ENCODE measurements around the gene KRTAP4-8. TPM values are rescaled to one million over a fixed set of nuclear protein-coding genes. Genes with fewer than 3 reads are reported as not detected.
"Not testable (repeated sequence)": the region's sequence is repeated elsewhere in the genome, so short reads cannot be mapped to it uniquely, and the experiment has no call there.

KRTAP4-8 gene
- total RNA-seq: not detected

GRCh38 chr17:41098042-41098441 lies at the start of gene KRTAP4-8:
KRTAP4-8 (minus strand) TSS chr17:41098142; CDS start chr17:41098084, 58 bp downstream.
- no peak within 1 kb of the TSS for H3K27ac Mint-ChIP-seq

GRCh38 chr17:41145261-41145660 lies 47.3 kb upstream of the KRTAP4-8 start:
- DNase-seq: no peak
- Mint-ChIP-seq H3K27ac (no peak overlapping the region), H3K27me3 (no peaks in the 10 kb centered on the region), H3K4me1 (no peaks in the 10 kb centered on the region), H3K9me3 (peaks cover 10% of the 10 kb centered on the region), H3K36me3 (ENCODE audit: low read depth) (no peaks in the 10 kb centered on the region), H3K4me3 (no peak overlapping the region)
- CTCF ChIA-PET: no interaction called here
- POLR2A ChIA-PET: no interaction called here

More at GRCh38 chr17:41098042-41098441, at the start of gene KRTAP4-8:
- no peaks in the 10 kb centered on the region for H3K36me3 Mint-ChIP-seq (ENCODE audit: low read depth)
- no peaks in the 10 kb centered on the region for H3K4me1 Mint-ChIP-seq
- no peak for DNase-seq
- POLR2A ChIA-PET: no interaction called here
- peaks cover 10% of the 10 kb centered on the region for H3K27me3 Mint-ChIP-seq
- H3K4me3 Mint-ChIP-seq: no peak within 1 kb of the TSS
- no peaks in the 10 kb centered on the region for H3K9me3 Mint-ChIP-seq
- CTCF ChIA-PET: no interaction called here

GRCh38 chr17:41144846-41145245 lies 46.9 kb upstream of the KRTAP4-8 start:
- H3K36me3 Mint-ChIP-seq (ENCODE audit: low read depth): no peaks in the 10 kb centered on the region
- H3K27me3 Mint-ChIP-seq: no peaks in the 10 kb centered on the region
- peaks cover 10% of the 10 kb centered on the region for H3K9me3 Mint-ChIP-seq
- no peak overlapping the region for H3K4me3 Mint-ChIP-seq
- no peak for DNase-seq
- no peak overlapping the region for H3K27ac Mint-ChIP-seq
- POLR2A ChIA-PET: no interaction called here
- no peaks in the 10 kb centered on the region for H3K4me1 Mint-ChIP-seq
- CTCF ChIA-PET: no interaction called here

GRCh38 chr17:41141361-41141760 lies 43.4 kb upstream of the KRTAP4-8 start:
- ChIA-PET CTCF (no interaction called here), POLR2A (no interaction called here)
- Mint-ChIP-seq H3K27me3 (peaks cover 2% of the 10 kb centered on the region), H3K36me3 (ENCODE audit: low read depth) (peaks cover 3% of the 10 kb centered on the region), H3K4me3 (no peak overlapping the region), H3K9me3 (peaks cover 15% of the 10 kb centered on the region), H3K4me1 (no peaks in the 10 kb centered on the region), H3K27ac (no peak overlapping the region)
- no peak for DNase-seq

GRCh38 chr17:41140360-41141131 lies 42.6 kb upstream of the KRTAP4-8 start, which contains the start of gene KRTAP4-6:
KRTAP4-6 (minus strand) TSS chr17:41140544; CDS start chr17:41140487, 57 bp downstream.
- DNase-seq: no peak
- CTCF ChIA-PET: no interaction called here
- peaks cover 15% of the 10 kb centered on the region for H3K9me3 Mint-ChIP-seq
- POLR2A ChIA-PET: no interaction called here
- H3K36me3 Mint-ChIP-seq (ENCODE audit: low read depth): peaks cover 3% of the 10 kb centered on the region
- peaks cover 2% of the 10 kb centered on the region for H3K27me3 Mint-ChIP-seq
- H3K4me3 Mint-ChIP-seq: no peak within 1 kb of the TSS
- no peak within 1 kb of the TSS for H3K27ac Mint-ChIP-seq
- no peaks in the 10 kb centered on the region for H3K4me1 Mint-ChIP-seq

- POLR2A ChIA-PET; H3K27me3 Mint-ChIP-seq; H3K4me1 Mint-ChIP-seq; H3K36me3 Mint-ChIP-seq (ENCODE audit: low read depth); DNase-seq; CTCF ChIA-PET; H3K4me3 Mint-ChIP-seq; H3K27ac Mint-ChIP-seq: not testable (repeated sequence)
- H3K9me3 Mint-ChIP-seq: peaks cover 15% of the 10 kb centered on the region
Observed at GRCh38 chr17:41139865-41140264, 41.9 kb upstream of the KRTAP4-8 start.

GRCh38 chr17:41133880-41134735 lies 36.2 kb upstream of the KRTAP4-8 start:
- Mint-ChIP-seq H3K27me3 (peaks cover 2% of the 10 kb centered on the region), H3K27ac (no peak overlapping the region), H3K4me1 (no peaks in the 10 kb centered on the region), H3K9me3 (peaks cover 2% of the 10 kb centered on the region), H3K4me3 (no peak overlapping the region), H3K36me3 (ENCODE audit: low read depth) (no peaks in the 10 kb centered on the region)
- CTCF ChIA-PET: no interaction called here
- DNase-seq: no peak
- POLR2A ChIA-PET: no interaction called here

- CTCF ChIA-PET: no interaction called here
- H3K27ac Mint-ChIP-seq: no peak overlapping the region
Observed at GRCh38 chr17:41131979-41132378, 34.0 kb upstream of the KRTAP4-8 start.

GRCh38 chr17:41127371-41127770 lies 29.4 kb upstream of the KRTAP4-8 start:
- CTCF ChIA-PET: no interaction called here
- Mint-ChIP-seq H3K4me1 (peaks cover 8% of the 10 kb centered on the region), H3K36me3 (ENCODE audit: low read depth) (no peaks in the 10 kb centered on the region)

More at GRCh38 chr17:41131979-41132378, 34.0 kb upstream of the KRTAP4-8 start:
- Mint-ChIP-seq H3K4me1 (no peaks in the 10 kb centered on the region), H3K9me3 (no peaks in the 10 kb centered on the region), H3K4me3 (no peak overlapping the region), H3K36me3 (ENCODE audit: low read depth) (no peaks in the 10 kb centered on the region), H3K27me3 (no peaks in the 10 kb centered on the region)
- POLR2A ChIA-PET: no interaction called here
- DNase-seq: no peak

GRCh38 chr17:41126412-41126811 lies 28.5 kb upstream of the KRTAP4-8 start:
- Mint-ChIP-seq H3K4me3 (no peak overlapping the region), H3K36me3 (ENCODE audit: low read depth) (no peaks in the 10 kb centered on the region), H3K27me3 (peaks cover 4% of the 10 kb centered on the region), H3K4me1 (peaks cover 8% of the 10 kb centered on the region), H3K9me3 (no peaks in the 10 kb centered on the region), H3K27ac (no peak overlapping the region)
- no peak for DNase-seq
- CTCF ChIA-PET: no interaction called here
- POLR2A ChIA-PET: no interaction called here

More at GRCh38 chr17:41127371-41127770, 29.4 kb upstream of the KRTAP4-8 start:
- DNase-seq: no peak
- Mint-ChIP-seq H3K9me3 (no peaks in the 10 kb centered on the region), H3K27ac (no peak overlapping the region), H3K4me3 (no peak overlapping the region), H3K27me3 (peaks cover 4% of the 10 kb centered on the region)
- POLR2A ChIA-PET: no interaction called here

GRCh38 chr17:41125064-41125463 lies 27.1 kb upstream of the KRTAP4-8 start:
- DNase-seq: no peak
- Mint-ChIP-seq H3K27me3 (peaks cover 4% of the 10 kb centered on the region), H3K4me3 (no peak overlapping the region), H3K9me3 (peaks cover 1% of the 10 kb centered on the region), H3K4me1 (peaks cover 12% of the 10 kb centered on the region), H3K27ac (no peak overlapping the region), H3K36me3 (ENCODE audit: low read depth) (no peaks in the 10 kb centered on the region)
- POLR2A ChIA-PET: no interaction called here
- CTCF ChIA-PET: no interaction called here

GRCh38 chr17:41123991-41124371 lies 26.0 kb upstream of the KRTAP4-8 start, which contains the start of gene KRTAP4-12:
KRTAP4-12 (minus strand) TSS chr17:41124182; CDS start chr17:41124122, 60 bp downstream.
- peaks cover 12% of the 10 kb centered on the region for H3K4me1 Mint-ChIP-seq
- H3K9me3 Mint-ChIP-seq; CTCF ChIA-PET; H3K27me3 Mint-ChIP-seq; H3K36me3 Mint-ChIP-seq (ENCODE audit: low read depth); POLR2A ChIA-PET; H3K27ac Mint-ChIP-seq; H3K4me3 Mint-ChIP-seq; DNase-seq: not testable (repeated sequence)

- POLR2A ChIA-PET; H3K36me3 Mint-ChIP-seq (ENCODE audit: low read depth); DNase-seq; H3K9me3 Mint-ChIP-seq; CTCF ChIA-PET; H3K27ac Mint-ChIP-seq; H3K27me3 Mint-ChIP-seq; H3K4me3 Mint-ChIP-seq: not testable (repeated sequence)
- H3K4me1 Mint-ChIP-seq: peaks cover 12% of the 10 kb centered on the region
Observed at GRCh38 chr17:41123292-41123990, 25.5 kb upstream of the KRTAP4-8 start.
